ENCODE data around the gene SAFB2.

The SAFB2 gene

GRCh38 chr19:5646703-5647102 lies 24.1 kb upstream of the SAFB2 start:
- no peak overlapping the region for H3K27ac ChIP-seq
- TF ChIP-seq ZFX (IDR thresholded peaks at IDR 0.05), result no peak
- TF ChIP-seq, protein P1, sequence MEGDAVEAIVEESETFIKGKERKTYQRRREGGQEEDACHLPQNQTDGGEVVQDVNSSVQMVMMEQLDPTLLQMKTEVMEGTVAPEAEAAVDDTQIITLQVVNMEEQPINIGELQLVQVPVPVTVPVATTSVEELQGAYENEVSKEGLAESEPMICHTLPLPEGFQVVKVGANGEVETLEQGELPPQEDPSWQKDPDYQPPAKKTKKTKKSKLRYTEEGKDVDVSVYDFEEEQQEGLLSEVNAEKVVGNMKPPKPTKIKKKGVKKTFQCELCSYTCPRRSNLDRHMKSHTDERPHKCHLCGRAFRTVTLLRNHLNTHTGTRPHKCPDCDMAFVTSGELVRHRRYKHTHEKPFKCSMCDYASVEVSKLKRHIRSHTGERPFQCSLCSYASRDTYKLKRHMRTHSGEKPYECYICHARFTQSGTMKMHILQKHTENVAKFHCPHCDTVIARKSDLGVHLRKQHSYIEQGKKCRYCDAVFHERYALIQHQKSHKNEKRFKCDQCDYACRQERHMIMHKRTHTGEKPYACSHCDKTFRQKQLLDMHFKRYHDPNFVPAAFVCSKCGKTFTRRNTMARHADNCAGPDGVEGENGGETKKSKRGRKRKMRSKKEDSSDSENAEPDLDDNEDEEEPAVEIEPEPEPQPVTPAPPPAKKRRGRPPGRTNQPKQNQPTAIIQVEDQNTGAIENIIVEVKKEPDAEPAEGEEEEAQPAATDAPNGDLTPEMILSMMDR (conservative IDR thresholded peaks at IDR 0.05), result no peak

GRCh38 chr19:5645409-5645808 lies 22.8 kb upstream of the SAFB2 start:
- TF ChIP-seq ZFX (IDR thresholded peaks at IDR 0.05), result no peak
- TF ChIP-seq, protein P1 (conservative IDR thresholded peaks at IDR 0.05), result no peak
- H3K27ac ChIP-seq, result no peak overlapping the region

DNA sequence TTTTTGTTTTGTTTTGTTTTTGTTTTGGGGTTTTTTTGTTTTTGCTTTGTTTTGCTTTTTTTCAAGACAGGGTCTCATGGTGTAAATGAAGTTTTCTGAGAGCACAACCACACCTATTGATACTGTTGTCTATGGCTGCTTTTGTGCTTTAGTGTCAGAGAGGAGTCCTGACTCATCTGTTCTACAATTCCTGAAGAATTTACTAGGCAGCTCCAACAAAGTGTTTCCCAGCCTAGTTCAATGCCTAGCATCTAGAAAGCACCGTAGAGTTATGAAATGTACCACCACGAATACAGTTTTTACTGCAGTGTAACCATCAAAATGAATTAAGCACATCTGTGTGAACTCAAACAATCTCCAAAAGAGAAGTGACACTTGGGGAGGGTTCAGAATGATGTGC lies 21.5 kb upstream of the SAFB2 start:
- no peak overlapping the region for H3K27ac ChIP-seq
- no peak for TF ChIP-seq ZFX (IDR thresholded peaks at IDR 0.05)
- TF ChIP-seq, protein P1 (conservative IDR thresholded peaks at IDR 0.05), result no peak

GRCh38 chr19:5643060-5643459 lies 20.5 kb upstream of the SAFB2 start:
- no peak overlapping the region for H3K27ac ChIP-seq
- TF ChIP-seq, protein P1 (conservative IDR thresholded peaks at IDR 0.05), result no peak
- TF ChIP-seq ZFX (IDR thresholded peaks at IDR 0.05), result no peak

- TF ChIP-seq ZFX (IDR thresholded peaks at IDR 0.05), result no peak
- TF ChIP-seq, protein P1 (conservative IDR thresholded peaks at IDR 0.05), result no peak
- no peak overlapping the region for H3K27ac ChIP-seq
These were observed 19.6 kb upstream of the SAFB2 start for GRCh38 chr19:5642204-5642603.

DNA sequence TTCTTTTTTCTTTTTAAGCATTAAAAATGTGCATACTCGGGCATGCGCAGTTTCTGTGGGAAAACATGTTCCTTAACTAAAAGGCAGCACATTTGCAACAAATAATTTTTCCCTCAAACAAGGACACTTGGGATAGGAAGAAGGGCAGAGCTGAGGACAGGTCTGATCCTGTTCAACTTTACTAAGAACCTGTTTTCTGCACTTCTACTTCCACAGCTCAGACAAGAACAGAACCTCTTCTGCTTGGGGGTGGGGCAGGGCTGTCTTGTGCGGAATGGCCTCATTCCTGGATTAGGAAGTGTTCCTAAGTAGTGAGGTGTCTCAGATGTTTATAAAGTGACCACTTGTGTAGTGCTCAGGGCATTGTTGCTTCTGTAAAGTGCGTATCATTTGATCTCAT lies 18.6 kb upstream of the SAFB2 start:
- no peak for TF ChIP-seq ZFX (IDR thresholded peaks at IDR 0.05)
- TF ChIP-seq, protein P1 (conservative IDR thresholded peaks at IDR 0.05), result no peak
- H3K27ac ChIP-seq, result no peak overlapping the region

DNA sequence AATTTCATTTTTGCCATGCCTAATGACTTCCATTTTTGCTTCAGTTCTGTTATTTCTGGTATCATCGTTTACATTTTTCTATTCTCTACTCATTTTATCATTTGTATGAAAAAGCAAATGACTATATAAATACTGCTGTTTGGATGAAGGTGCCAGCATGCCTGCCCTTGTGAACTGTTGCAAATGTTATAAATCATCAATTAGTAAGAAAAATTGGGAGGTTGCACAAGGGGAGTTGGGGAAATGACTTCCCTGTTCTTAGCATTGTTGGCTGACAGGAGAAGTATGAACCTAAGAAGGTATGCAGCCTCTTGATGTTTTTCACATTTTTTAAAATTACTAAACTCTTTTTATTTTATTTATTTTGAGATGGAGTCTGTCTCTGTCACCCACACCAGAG lies 15.4 kb upstream of the SAFB2 start:
- TF ChIP-seq, protein P1 (conservative IDR thresholded peaks at IDR 0.05), result no peak
- TF ChIP-seq ZFX (IDR thresholded peaks at IDR 0.05), result no peak
- H3K27ac ChIP-seq, result no peak overlapping the region

All from C4-2B (cell line).